IMR-90 (cell line): ENCODE measurements around the gene KIR2DL4. TPM values are rescaled to one million over a fixed set of nuclear protein-coding genes. Genes with fewer than 3 reads are reported as not detected.
"Not testable (repeated sequence)": the region's sequence is repeated elsewhere in the genome, so short reads cannot be mapped to it uniquely, and the experiment has no call there.

Source experiments
- ATAC-seq: fragments of 200-7000 bp; cut with Tn5 transposase; 2 replicates; pipeline ENCODE4 v1.9.1; 2020; ENCODE audit warnings: low read depth, mild to moderate bottlenecking, moderate library complexity
- BruUV-seq: library from RNA; stranded (reverse); fragments of 400-500 nt; replicated peaks from 2 replicates; lab custom pipeline; 2021; lab: Mats Ljungman, UMichigan
- CTCF ChIA-PET: fragments of 300-600 bp; formaldehyde crosslinking; extraction: SDS; loops from one replicate; lab custom pipeline; 2021; ENCODE audit warnings: antibody characterized with exemption; lab: Yijun Ruan, JAX
- POLR2A ChIA-PET: fragments of 300-600 bp; sonication (Branson Sonifier 250); formaldehyde crosslinking; loops from one replicate; lab custom pipeline; 2022; ENCODE audit warnings: antibody characterized with exemption; ENCODE audit not compliant: unreplicated experiment; lab: Charles Lee
- DNase-seq: peaks from one replicate; pipeline ENCODE4 v3.0.0; 2013
- H2AFZ ChIP-seq: replicated peaks from 2 replicates; pipeline ENCODE3; 2013; ENCODE audit warnings: low read length, mild to moderate bottlenecking; ENCODE audit not compliant: poor library complexity
- H2AK5ac ChIP-seq: 2 replicates; pipeline ENCODE4 v1.6.1; 2013; ENCODE audit warnings: low read depth, low read length, inconsistent platforms
- H2AK9ac ChIP-seq: replicated peaks from 2 replicates; pipeline ENCODE3; 2013; ENCODE audit warnings: mild to moderate bottlenecking, low read depth, low read length, moderate library complexity; ENCODE audit not compliant: poor library complexity
- H2BK120ac ChIP-seq: 2 replicates; pipeline ENCODE4 v1.6.1; 2013; ENCODE audit warnings: low read depth, low read length, inconsistent platforms
- H2BK15ac ChIP-seq: 3 replicates; pipeline ENCODE4 v1.6.1; 2013; ENCODE audit warnings: low read depth, low read length, inconsistent platforms
- H2BK20ac ChIP-seq: 2 replicates; pipeline ENCODE4 v1.6.1; 2013; ENCODE audit warnings: low read depth, mild to moderate bottlenecking, inconsistent platforms, low read length, moderate library complexity
- H2BK5ac ChIP-seq: 2 replicates; pipeline ENCODE4 v1.6.1; 2013; ENCODE audit warnings: mild to moderate bottlenecking, low read depth, low read length, inconsistent platforms; ENCODE audit not compliant: poor library complexity, severe bottlenecking
- H3K14ac ChIP-seq: replicated peaks from 2 replicates; pipeline ENCODE4 v1.6.1; 2013; ENCODE audit warnings: low read depth, low read length, inconsistent platforms
- H3K18ac ChIP-seq: 2 replicates; pipeline ENCODE4 v1.6.1; 2013; ENCODE audit warnings: low read depth, low read length, control low read depth
- H3K23ac ChIP-seq: 2 replicates; pipeline ENCODE4 v1.6.1; 2013; ENCODE audit warnings: low read depth, low read length, inconsistent platforms
- H3K27ac ChIP-seq: 2 replicates; pipeline ENCODE4 v1.5.1; 2013; ENCODE audit warnings: mild to moderate bottlenecking, control low read depth, low read length; ENCODE audit not compliant: insufficient read depth
- H3K27me3 ChIP-seq: 2 replicates; pipeline ENCODE4 v1.6.1; 2013; ENCODE audit warnings: low read length; ENCODE audit not compliant: control insufficient read depth, insufficient read depth
- H3K36me3 ChIP-seq: 2 replicates; pipeline ENCODE4 v1.6.1; 2013; ENCODE audit warnings: low read length, mixed read lengths; ENCODE audit not compliant: control insufficient read depth, insufficient read depth
- H3K4ac ChIP-seq: 2 replicates; pipeline ENCODE4 v1.6.1; 2013; ENCODE audit warnings: low read depth, low read length, inconsistent platforms
- H3K4me1 ChIP-seq: 2 replicates; pipeline ENCODE4 v1.6.1; 2013; ENCODE audit warnings: low read length, mixed read lengths; ENCODE audit not compliant: control insufficient read depth, insufficient read depth
- H3K4me2 ChIP-seq: 2 replicates; pipeline ENCODE4 v1.6.1; 2013; ENCODE audit warnings: low read depth, mild to moderate bottlenecking, control low read depth, low read length, moderate library complexity
- H3K4me3 ChIP-seq: 2 replicates; pipeline ENCODE4 v1.5.1; 2013; ENCODE audit warnings: low read depth, mild to moderate bottlenecking, control low read depth, low read length, moderate library complexity; ENCODE audit not compliant: insufficient read depth
- H3K56ac ChIP-seq: 2 replicates; pipeline ENCODE4 v1.6.1; 2013; ENCODE audit warnings: low read length, inconsistent platforms; ENCODE audit not compliant: insufficient read depth; ENCODE audit errors: extremely low read depth
- H3K79me1 ChIP-seq, 2 experiments: 2 replicates each; pipeline ENCODE4 v1.6.1; 2013; ENCODE audit warnings: low read length in 2 of 2, inconsistent platforms in 1 of 2, low read depth in 1 of 2
- H3K9ac ChIP-seq: 2 replicates; pipeline ENCODE4 v1.6.1; 2013; ENCODE audit warnings: low read depth, low read length, control low read depth
- H3K9me1 ChIP-seq: 2 replicates; pipeline ENCODE4 v1.6.1; 2013; ENCODE audit warnings: low read length, inconsistent platforms; ENCODE audit not compliant: insufficient read depth
- H3K9me3 ChIP-seq: 2 replicates; pipeline ENCODE4 v1.6.1; 2013; ENCODE audit warnings: low read length; ENCODE audit not compliant: control insufficient read depth, insufficient read depth
- H4K20me1 ChIP-seq: 2 replicates; pipeline ENCODE4 v1.6.1; 2013; ENCODE audit warnings: low read length, inconsistent platforms; ENCODE audit not compliant: insufficient read depth
- H4K5ac ChIP-seq: 2 replicates; pipeline ENCODE4 v1.6.1; 2013; ENCODE audit warnings: mild to moderate bottlenecking, low read depth, low read length, control low read depth
- H4K8ac ChIP-seq, 2 experiments: 2 replicates each; pipeline ENCODE4 v1.6.1; 2013; ENCODE audit warnings: low read depth in 2 of 2, low read length in 2 of 2, control low read depth in 1 of 2, inconsistent platforms in 1 of 2
- H4K91ac ChIP-seq: 2 replicates; pipeline ENCODE4 v1.6.1; 2013; ENCODE audit warnings: low read depth, low read length, inconsistent platforms; ENCODE audit not compliant: insufficient read depth
- WGBS, 2 experiments: methylation state at CpG; one replicate each; pipeline versions ENCODE4 v1.1.5 to v1.1.7; 2013; ENCODE audit warnings: missing lambda C conversion rate in 2 of 2; ENCODE audit not compliant: insufficient read length in 1 of 2; ENCODE audit errors: extremely low coverage in 2 of 2; 5-methylcytosine and 5-hydroxymethylcytosine counted together
- dilution Hi-C: fragments of 300-500 bp; cut with HindIII; formaldehyde crosslinking; loops from one replicate; pipeline ENCODE4 v1.14.3; 2018; ENCODE audit warnings: low sequenced_read_pairs; ENCODE audit not compliant: unreplicated experiment
- in situ Hi-C: fragments of 300-500 bp; cut with MboI; formaldehyde crosslinking; loops from 3 replicates; pipeline ENCODE4 v1.14.3; 2019; ENCODE audit warnings: low sequenced_read_pairs, inconsistent platforms, mixed read lengths
- intact Hi-C: fragments of 100-400 bp; cut with micrococcal nuclease; formaldehyde crosslinking; loops from 2 replicates; pipeline ENCODE4 v1.10.0; 2022
- polyA plus RNA-seq, 3 experiments: library from polyadenylated mRNA; depleted of rRNA; stranded (reverse); fragments of >200 nt; gene quantifications; 2 replicates each; pipeline ENCODE4 v1.2.3, GENCODE V29; 2012; ENCODE audit warnings: low replicate concordance in 1 of 3
- total RNA-seq: library from RNA; depleted of rRNA; stranded (reverse); fragments of >200 nt; gene quantifications from 2 replicates; pipeline ENCODE4 v1.2.3, GENCODE V29; 2012

The KIR2DL4 gene
- total and polyA plus RNA-seq, 2 of the 4 experiments (the other 2 are of a cell fraction): not detected

DNA sequence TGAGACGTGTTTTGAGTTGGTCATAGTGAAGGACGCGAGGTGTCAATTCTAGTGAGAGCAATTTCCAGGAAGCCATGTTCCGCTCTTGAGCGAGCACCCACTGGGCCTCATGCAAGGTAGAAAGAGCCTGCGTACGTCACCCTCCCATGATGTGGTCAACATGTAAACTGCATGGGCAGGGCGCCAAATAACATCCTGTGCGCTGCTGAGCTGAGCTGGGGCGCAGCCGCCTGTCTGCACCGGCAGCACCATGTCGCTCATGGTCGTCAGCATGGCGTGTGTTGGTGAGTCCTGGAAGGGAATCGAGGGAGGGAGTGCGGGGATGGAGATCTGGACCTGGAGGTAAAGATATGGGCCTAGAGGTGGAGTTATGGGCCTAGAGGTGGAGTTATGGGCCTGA lies 12.8 kb downstream of the KIR2DL4 start, which contains the start of gene KIR3DL1:
Gene KIR3DL1, plus strand, starts transcription at position 218 of the 400 bp plus-strand sequence.
- POLR2A ChIA-PET, H4K5ac ChIP-seq, DNase-seq, H3K4me2 ChIP-seq, H3K4me1 ChIP-seq, H3K27me3 ChIP-seq, dilution Hi-C loops, H3K4ac ChIP-seq, H3K23ac ChIP-seq, H3K14ac ChIP-seq, H3K9ac ChIP-seq, H2AFZ ChIP-seq, H3K79me1 ChIP-seq, H2BK5ac ChIP-seq, H2BK20ac ChIP-seq, H3K56ac ChIP-seq, H3K27ac ChIP-seq, H4K20me1 ChIP-seq, H3K9me1 ChIP-seq, H3K18ac ChIP-seq, BruUV-seq, ATAC-seq, H2BK120ac ChIP-seq, H2BK15ac ChIP-seq, H4K91ac ChIP-seq, intact Hi-C loops, H2AK9ac ChIP-seq, in situ Hi-C loops, H3K36me3 ChIP-seq, H2AK5ac ChIP-seq, CTCF ChIA-PET, H3K4me3 ChIP-seq, H4K8ac ChIP-seq: not testable (repeated sequence)
- WGBS, 2 experiments: no CpG with 5 or more reads among the region's 17 CpGs
- peaks cover 31% of the 10 kb centered on the region for H3K9me3 ChIP-seq
